HCT116 (cell line): ENCODE data around the gene PAPOLB. TPM values are rescaled to one million over a fixed set of nuclear protein-coding genes. Genes with fewer than 3 reads are reported as not detected.

ENCODE experiments used
- ATAC-seq: fragments of 200-7000 bp; cut with Tn5 transposase; 2 replicates; pipeline ENCODE4 v1.9.1; 2020; ENCODE audit warnings: mild to moderate bottlenecking, moderate library complexity
- BruUV-seq: library from RNA; stranded (reverse); fragments of 400-500 nt; replicated peaks from 2 replicates; lab custom pipeline; 2021; lab: Mats Ljungman, UMichigan
- CTCF ChIA-PET: fragments of 300-600 bp; sonication (Branson Sonifier 250); formaldehyde crosslinking; loops from one replicate; lab custom pipeline; 2021; ENCODE audit warnings: antibody characterized with exemption; lab: Charles Lee
- POLR2A ChIA-PET: fragments of 300-600, 350-600 bp; sonication (Branson Sonifier 250); formaldehyde crosslinking; loops from one replicate; lab custom pipeline; 2021; ENCODE audit warnings: antibody characterized with exemption; lab: Charles Lee
- RAD21 ChIA-PET, 2 experiments: fragments of 300-600 bp; sonication (Branson Sonifier 250); formaldehyde crosslinking; loops; one replicate each; lab custom pipeline; 2023; ENCODE audit warnings: low total read pairs in 2 of 2; ENCODE audit not compliant: uncharacterized antibody in 2 of 2, unreplicated experiment in 2 of 2, low non-redundant PET in 1 of 2; lab: Charles Lee
- DNase-seq: peaks from one replicate; pipeline ENCODE4 v3.0.0-alpha.2; 2010; ENCODE audit warnings: low read depth, low spot score
- H2AFZ ChIP-seq: fragments of 200-600 bp; shearing (Covaris generic), sonication (generic); 2 replicates; pipeline ENCODE4 v1.6.1; 2017; ENCODE audit warnings: low read depth, mixed run types, mixed read lengths, antibody characterized with exemption, low read length; ENCODE audit not compliant: poor library complexity, severe bottlenecking
- H3K27ac ChIP-seq: 2 replicates; pipeline ENCODE4 v1.5.1; 2012; ENCODE audit warnings: low read depth, low read length
- H3K27me3 ChIP-seq: fragments of 200-600 bp; sonication (generic); 2 replicates; pipeline ENCODE4 v1.6.1; 2016; ENCODE audit warnings: mixed run types, low read length, mixed read lengths; ENCODE audit not compliant: insufficient read depth
- H3K36me3 ChIP-seq, 2 experiments: fragments of 200-500 bp in 1 of 2; fragments of 200-600 bp in 1 of 2; sonication (Bioruptor generic) in 1 of 2; sonication (generic) in 1 of 2; 2 replicates each; pipeline versions ENCODE4 v1.5.1 to v1.6.1; 2014 to 2016; ENCODE audit warnings: low read length in 2 of 2, inconsistent platforms in 1 of 2, mixed read lengths in 1 of 2, mixed run types in 1 of 2; ENCODE audit not compliant: insufficient read depth in 2 of 2, control insufficient read depth in 1 of 2
- H3K4me1 ChIP-seq, 2 experiments: fragments of 200-600 bp in 1 of 2; sonication (generic) in 1 of 2; 2 replicates each; pipeline versions ENCODE4 v1.5.1 to v1.6.1; 2012 to 2017; ENCODE audit warnings: low read length in 2 of 2, inconsistent platforms in 1 of 2, mild to moderate bottlenecking in 1 of 2, mixed read lengths in 1 of 2, mixed run types in 1 of 2, moderate library complexity in 1 of 2; ENCODE audit not compliant: insufficient read depth in 2 of 2, control insufficient read depth in 1 of 2
- H3K4me2 ChIP-seq: fragments of 200-600 bp; sonication (generic); 2 replicates; pipeline ENCODE4 v1.6.1; 2017; ENCODE audit warnings: mixed run types, low read length, mixed read lengths
- H3K4me3 ChIP-seq, 2 experiments: fragments of 200-600 bp in 1 of 2; sonication (generic) in 1 of 2; replicated peaks in 1 of 2; 2 replicates each; pipeline ENCODE4 v1.5.1; 2011 to 2016; ENCODE audit warnings: low read length in 2 of 2, control low read depth in 1 of 2, low read depth in 1 of 2, mild to moderate bottlenecking in 1 of 2, mixed read lengths in 1 of 2, mixed run types in 1 of 2
- H3K79me2 ChIP-seq: fragments of 200-600 bp; sonication (generic); 2 replicates; pipeline ENCODE4 v1.6.1; 2017; ENCODE audit warnings: mild to moderate bottlenecking, mixed run types, low read length, moderate library complexity, mixed read lengths; ENCODE audit not compliant: insufficient read depth
- H3K9ac ChIP-seq: fragments of 200-600 bp; sonication (generic); 2 replicates; pipeline ENCODE4 v1.6.1; 2016; ENCODE audit warnings: low read length, mixed read lengths
- H3K9me2 ChIP-seq: fragments of 200-600 bp; sonication (generic), shearing (Covaris generic); 2 replicates; pipeline ENCODE4 v1.6.1; 2017; ENCODE audit warnings: mixed run types, mild to moderate bottlenecking, moderate library complexity; ENCODE audit not compliant: insufficient read depth
- H3K9me3 ChIP-seq, 2 experiments: fragments of 200-500 bp in 1 of 2; fragments of 200-600 bp in 1 of 2; sonication (Bioruptor generic) in 1 of 2; sonication (generic) in 1 of 2; 2 replicates each; pipeline ENCODE4 v1.6.1; 2014 to 2017; ENCODE audit warnings: low read length in 2 of 2, mixed read lengths in 2 of 2, inconsistent platforms in 1 of 2, low read depth in 1 of 2, mild to moderate bottlenecking in 1 of 2, mixed run types in 1 of 2, moderate library complexity in 1 of 2; ENCODE audit not compliant: control insufficient read depth in 1 of 2, insufficient read depth in 1 of 2
- H4K20me1 ChIP-seq: fragments of 200-600 bp; sonication (generic), shearing (Covaris generic); 2 replicates; pipeline ENCODE4 v1.6.1; 2017; ENCODE audit warnings: mixed run types, mild to moderate bottlenecking, moderate library complexity; ENCODE audit not compliant: insufficient read depth
- CEBPB ChIP-seq: IDR thresholded peaks from 2 replicates; pipeline ENCODE4 v1.6.1; 2012; ENCODE audit warnings: low read depth
- EGR1 ChIP-seq: IDR thresholded peaks from 2 replicates; pipeline ENCODE4 v1.6.1; 2012; ENCODE audit warnings: low read depth
- ELF1 ChIP-seq: IDR thresholded peaks from 2 replicates; pipeline ENCODE4 v1.6.1; 2012; ENCODE audit warnings: low read depth, borderline replicate concordance
- EZH2 ChIP-seq: fragments of 200-600 bp; sonication (generic); IDR thresholded peaks from 2 replicates; pipeline ENCODE4 v1.6.1; 2017; ENCODE audit warnings: antibody characterized with exemption, mixed run types
- FOSL1 ChIP-seq: IDR thresholded peaks from 2 replicates; pipeline ENCODE4 v1.6.1; 2012; ENCODE audit warnings: low read depth
- JUND ChIP-seq: IDR thresholded peaks from 2 replicates; pipeline ENCODE4 v1.6.1; 2012
- POLR2A ChIP-seq: IDR thresholded peaks from 2 replicates; pipeline ENCODE4 v1.7.0; 2011; ENCODE audit warnings: borderline replicate concordance; ENCODE audit not compliant: insufficient read depth, insufficient read length; ENCODE audit errors: extremely low read depth
- POLR2AphosphoS5 ChIP-seq: IDR thresholded peaks from 2 replicates; pipeline ENCODE4 v1.6.1; 2011; ENCODE audit warnings: mild to moderate bottlenecking, low read depth, low read length, moderate library complexity
- RAD21 ChIP-seq: IDR thresholded peaks from 2 replicates; pipeline ENCODE4 v1.6.1; 2012; ENCODE audit warnings: low read depth, mild to moderate bottlenecking
- SIN3A ChIP-seq: IDR thresholded peaks from 2 replicates; pipeline ENCODE4 v1.6.1; 2012; ENCODE audit warnings: low read depth
- SP1 ChIP-seq: IDR thresholded peaks from 2 replicates; pipeline ENCODE4 v1.6.1; 2012; ENCODE audit warnings: low read depth
- TCF7L2 ChIP-seq: IDR thresholded peaks from 2 replicates; pipeline ENCODE4 v1.7.0; 2011; ENCODE audit warnings: borderline replicate concordance, inconsistent platforms; ENCODE audit not compliant: insufficient read depth, insufficient read length; ENCODE audit errors: extremely low read depth
- YY1 ChIP-seq: IDR thresholded peaks from 2 replicates; pipeline ENCODE4 v1.6.1; 2011; ENCODE audit warnings: low read length, low read depth, moderate library complexity, mild to moderate bottlenecking; ENCODE audit not compliant: insufficient replicate concordance; ENCODE audit errors: extremely low read depth
- ZFX ChIP-seq: fragments of 450-650 bp; IDR thresholded peaks from 2 replicates; pipeline ENCODE4 v1.6.1; 2017
- ZNF274 ChIP-seq: fragments of 200-500 bp; sonication (Bioruptor generic); IDR thresholded peaks from 2 replicates; pipeline ENCODE4 v1.6.1; 2014; ENCODE audit warnings: mild to moderate bottlenecking, low read depth, low read length, inconsistent platforms
- intact Hi-C: fragments of 100-400 bp; cut with micrococcal nuclease; formaldehyde crosslinking; loops from 2 replicates; pipeline ENCODE4 v1.10.0; 2022
- total RNA-seq: library from RNA; stranded (reverse); gene quantifications from one replicate; pipeline ENCODE4 v1.2.1, GENCODE V29; 2021; ENCODE audit not compliant: unreplicated experiment
- TF ChIP-seq, protein P1 (sequence below): IDR thresholded peaks from 2 replicates; pipeline ENCODE4 v1.6.1; 2012
- TF ChIP-seq, protein P2 (sequence below): IDR thresholded peaks from 2 replicates; pipeline ENCODE4 v1.6.1; 2012
- TF ChIP-seq, protein P3 (sequence below): IDR thresholded peaks from 2 replicates; pipeline ENCODE4 v1.6.1; 2012; ENCODE audit warnings: low read depth
- TF ChIP-seq, protein P4 (sequence below): IDR thresholded peaks from 2 replicates; pipeline ENCODE4 v1.6.1; 2011; ENCODE audit warnings: mild to moderate bottlenecking, low read length, moderate library complexity; ENCODE audit not compliant: insufficient replicate concordance; ENCODE audit errors: extremely low read depth

The PAPOLB gene
- total RNA-seq, 1 experiment from 2014 or later = 0.20 TPM

DNA sequence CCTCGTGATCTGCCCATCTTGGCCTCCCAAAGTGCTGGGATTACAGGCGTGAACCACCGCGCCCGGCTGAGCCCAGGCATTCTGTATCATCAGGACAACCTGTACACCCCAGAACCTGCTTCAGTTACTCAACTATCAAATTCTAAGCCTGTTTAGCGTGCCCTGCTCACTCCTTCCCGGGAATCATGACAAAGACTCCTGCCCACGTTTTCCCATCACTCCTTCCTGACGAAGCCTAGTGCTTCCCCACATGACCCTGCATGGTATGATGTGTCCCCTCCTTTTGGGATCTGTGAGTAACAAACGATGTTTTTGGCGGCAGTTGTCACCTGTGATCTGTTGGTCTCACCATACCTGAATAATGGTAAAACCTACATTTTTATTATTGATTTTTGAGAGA is 33.9 kb upstream of the PAPOLB start:
- intact Hi-C loops = no loop called here
- no TSS peak for BruUV-seq
- RAD21 ChIA-PET = no interaction called here

More for the DNA sequence above, 33.9 kb upstream of the PAPOLB start:
- no peaks in the 10 kb centered on the region for H3K9me3 ChIP-seq
- no peak for ATAC-seq
- H3K27ac ChIP-seq = no peak overlapping the region
- H3K9ac ChIP-seq = no peak overlapping the region
- no peaks in the 10 kb centered on the region for H3K9me2 ChIP-seq
- no peaks in the 10 kb centered on the region for H3K4me1 ChIP-seq
- TF ChIP-seq POLR2A (no peak), ELF1 (no peak), RAD21 (no peak), CEBPB (no peak), FOSL1 (no peak), TCF7L2 (no peak), EGR1 (no peak), ZNF274 (no peak), SIN3A (no peak), SP1 (no peak), EZH2 (no peak), ZFX (no peak), YY1 (no peak), JUND (no peak), POLR2AphosphoS5 (no peak)
- TF ChIP-seq, protein P1, sequence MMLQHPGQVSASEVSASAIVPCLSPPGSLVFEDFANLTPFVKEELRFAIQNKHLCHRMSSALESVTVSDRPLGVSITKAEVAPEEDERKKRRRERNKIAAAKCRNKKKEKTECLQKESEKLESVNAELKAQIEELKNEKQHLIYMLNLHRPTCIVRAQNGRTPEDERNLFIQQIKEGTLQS = no peak
- TF ChIP-seq, protein P2, sequence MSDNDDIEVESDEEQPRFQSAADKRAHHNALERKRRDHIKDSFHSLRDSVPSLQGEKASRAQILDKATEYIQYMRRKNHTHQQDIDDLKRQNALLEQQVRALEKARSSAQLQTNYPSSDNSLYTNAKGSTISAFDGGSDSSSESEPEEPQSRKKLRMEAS = no peak
- TF ChIP-seq, protein P3, sequence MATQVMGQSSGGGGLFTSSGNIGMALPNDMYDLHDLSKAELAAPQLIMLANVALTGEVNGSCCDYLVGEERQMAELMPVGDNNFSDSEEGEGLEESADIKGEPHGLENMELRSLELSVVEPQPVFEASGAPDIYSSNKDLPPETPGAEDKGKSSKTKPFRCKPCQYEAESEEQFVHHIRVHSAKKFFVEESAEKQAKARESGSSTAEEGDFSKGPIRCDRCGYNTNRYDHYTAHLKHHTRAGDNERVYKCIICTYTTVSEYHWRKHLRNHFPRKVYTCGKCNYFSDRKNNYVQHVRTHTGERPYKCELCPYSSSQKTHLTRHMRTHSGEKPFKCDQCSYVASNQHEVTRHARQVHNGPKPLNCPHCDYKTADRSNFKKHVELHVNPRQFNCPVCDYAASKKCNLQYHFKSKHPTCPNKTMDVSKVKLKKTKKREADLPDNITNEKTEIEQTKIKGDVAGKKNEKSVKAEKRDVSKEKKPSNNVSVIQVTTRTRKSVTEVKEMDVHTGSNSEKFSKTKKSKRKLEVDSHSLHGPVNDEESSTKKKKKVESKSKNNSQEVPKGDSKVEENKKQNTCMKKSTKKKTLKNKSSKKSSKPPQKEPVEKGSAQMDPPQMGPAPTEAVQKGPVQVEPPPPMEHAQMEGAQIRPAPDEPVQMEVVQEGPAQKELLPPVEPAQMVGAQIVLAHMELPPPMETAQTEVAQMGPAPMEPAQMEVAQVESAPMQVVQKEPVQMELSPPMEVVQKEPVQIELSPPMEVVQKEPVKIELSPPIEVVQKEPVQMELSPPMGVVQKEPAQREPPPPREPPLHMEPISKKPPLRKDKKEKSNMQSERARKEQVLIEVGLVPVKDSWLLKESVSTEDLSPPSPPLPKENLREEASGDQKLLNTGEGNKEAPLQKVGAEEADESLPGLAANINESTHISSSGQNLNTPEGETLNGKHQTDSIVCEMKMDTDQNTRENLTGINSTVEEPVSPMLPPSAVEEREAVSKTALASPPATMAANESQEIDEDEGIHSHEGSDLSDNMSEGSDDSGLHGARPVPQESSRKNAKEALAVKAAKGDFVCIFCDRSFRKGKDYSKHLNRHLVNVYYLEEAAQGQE = no peak
- TF ChIP-seq, protein P4, sequence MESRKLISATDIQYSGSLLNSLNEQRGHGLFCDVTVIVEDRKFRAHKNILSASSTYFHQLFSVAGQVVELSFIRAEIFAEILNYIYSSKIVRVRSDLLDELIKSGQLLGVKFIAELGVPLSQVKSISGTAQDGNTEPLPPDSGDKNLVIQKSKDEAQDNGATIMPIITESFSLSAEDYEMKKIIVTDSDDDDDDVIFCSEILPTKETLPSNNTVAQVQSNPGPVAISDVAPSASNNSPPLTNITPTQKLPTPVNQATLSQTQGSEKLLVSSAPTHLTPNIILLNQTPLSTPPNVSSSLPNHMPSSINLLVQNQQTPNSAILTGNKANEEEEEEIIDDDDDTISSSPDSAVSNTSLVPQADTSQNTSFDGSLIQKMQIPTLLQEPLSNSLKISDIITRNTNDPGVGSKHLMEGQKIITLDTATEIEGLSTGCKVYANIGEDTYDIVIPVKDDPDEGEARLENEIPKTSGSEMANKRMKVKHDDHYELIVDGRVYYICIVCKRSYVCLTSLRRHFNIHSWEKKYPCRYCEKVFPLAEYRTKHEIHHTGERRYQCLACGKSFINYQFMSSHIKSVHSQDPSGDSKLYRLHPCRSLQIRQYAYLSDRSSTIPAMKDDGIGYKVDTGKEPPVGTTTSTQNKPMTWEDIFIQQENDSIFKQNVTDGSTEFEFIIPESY = no peak
- H3K4me2 ChIP-seq = no peak overlapping the region
- no peaks in the 10 kb centered on the region for H3K79me2 ChIP-seq
- H4K20me1 ChIP-seq = no peaks in the 10 kb centered on the region
- no peak overlapping the region for H2AFZ ChIP-seq
- DNase-seq = no peak
- ChIA-PET POLR2A (no interaction called here), CTCF (interaction anchor here (2.0 kb wide), 1 partner anchor 12 kb away, joined by 8 read pairs; the partner anchor contains the start of gene RADIL)
- H3K36me3 ChIP-seq = no peaks in the 10 kb centered on the region
- H3K4me3 ChIP-seq = no peak overlapping the region
- no peaks in the 10 kb centered on the region for H3K27me3 ChIP-seq
